ENCODE data around the gene ENTPD6. TPM values are rescaled to one million over a fixed set of nuclear protein-coding genes. Genes with fewer than 3 reads are reported as not detected.

ENTPD6 gene
- total and polyA plus RNA-seq, 2 donors (not counting 1 experiment from before 2014, with no cell fraction given) = 64.4 to 79.8 TPM

DNA sequence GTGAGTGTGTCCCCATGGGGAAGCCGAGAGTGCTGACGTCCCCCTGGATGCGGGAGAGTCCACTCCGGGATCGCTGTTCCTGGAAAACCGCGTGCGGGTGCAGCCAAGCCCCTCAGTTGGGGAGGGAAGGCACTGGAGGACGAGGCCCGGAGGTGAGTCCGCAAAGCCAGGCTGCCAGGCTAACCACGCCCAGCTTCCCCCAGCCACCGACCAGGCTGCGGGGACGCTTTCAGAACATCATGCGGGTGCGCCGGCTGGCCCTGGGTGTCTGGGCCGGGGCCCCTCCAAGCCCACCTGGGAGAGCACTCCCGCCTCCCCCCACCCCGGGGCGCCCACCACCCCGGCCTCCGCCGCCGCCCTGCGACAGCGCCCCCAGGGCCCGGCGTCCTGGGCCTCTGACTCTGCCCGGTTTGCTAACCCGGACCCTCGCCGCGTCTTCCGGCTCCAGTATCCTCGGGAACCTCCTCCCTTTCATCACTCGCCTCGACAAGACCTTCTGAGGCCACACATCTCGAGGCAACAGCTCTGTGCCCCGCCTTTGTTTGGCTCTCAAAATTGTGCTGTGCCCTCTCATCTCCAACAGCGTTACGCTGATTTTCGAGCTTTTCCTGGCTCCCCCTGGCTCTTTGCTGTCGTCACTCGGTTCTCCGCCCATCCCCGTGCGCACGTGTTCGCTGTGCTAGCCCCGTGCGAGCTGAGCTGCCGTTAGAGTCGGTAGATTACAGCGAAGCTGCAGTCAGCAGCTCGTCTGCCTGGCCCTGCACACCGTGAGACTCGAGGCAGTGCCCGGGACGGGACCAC, 47.1 kb upstream of the ENTPD6 start:
- H3K4me3 Mint-ChIP-seq = peak overlapping the region; percentile 86
- Histone ChIP-seq H3K79me2 (ENCODE audit: control insufficient read depth, insufficient read depth, low read length) (no peaks in the 10 kb centered on the region), H3K9me3 (ENCODE audit: control extremely low read depth in 1 of 3, control insufficient read depth in 2 of 3, insufficient read depth in 1 of 3, low read length in 2 of 3) (no peaks in the 10 kb centered on the region), H3K4me2 (replicated peaks; ENCODE audit: low read depth, low read length, poor library complexity, severe bottlenecking) (peak overlapping the region; percentile 85), H3K4me3 (ENCODE audit: control extremely low read depth in 1 of 5, extremely low read depth in 1 of 5, insufficient read depth in 1 of 5, low read depth in 2 of 5, low read length in 4 of 5) (peak overlapping the region; percentile 25 to 57 (median 38)), H2AFZ (ENCODE audit: insufficient read depth, low read depth, low read length, poor library complexity, severe bottlenecking) (peak overlapping the region; percentile 84), H3K4me1 (ENCODE audit: control insufficient read depth in 2 of 2, insufficient read depth in 2 of 2, low read length in 2 of 2) (peaks cover 9 to 10% of the 10 kb centered on the region in 2 donors), H3K27ac (ENCODE audit: low read length in 2 of 2) (no peak overlapping the region), H4K20me1 (ENCODE audit: control insufficient read depth, insufficient read depth, low read length, poor library complexity, severe bottlenecking) (no peaks in the 10 kb centered on the region), H3K27me3 (replicated peaks in 1 of 4; ENCODE audit: control extremely low read depth in 1 of 4, control insufficient read depth in 3 of 4, insufficient read depth in 4 of 4, low read length in 3 of 4) (peaks cover 0 to 29% (median 8%) of the 10 kb centered on the region in 4 experiments), H3K36me3 (replicated peaks in 1 of 2; ENCODE audit: control extremely low read depth in 1 of 2, control insufficient read depth in 1 of 2, extremely low read depth in 1 of 2, insufficient read depth in 2 of 2, low read length in 1 of 2) (no peaks in the 10 kb centered on the region), H3K9ac (ENCODE audit: low read length) (peak overlapping the region; percentile 62)
- ATAC-seq (ENCODE audit: low read depth) (peak; percentile 47), DNase-seq (peak; percentile 50)
- H3K27ac Mint-ChIP-seq = no peak overlapping the region
- H3K9me3 Mint-ChIP-seq (ENCODE audit: insufficient read depth) = no peaks in the 10 kb centered on the region
- ChIA-PET POLR2A (no interaction called here), CTCF (interaction anchor here (0.9 kb wide), 1 partner anchor 251 kb away, joined by 3 read pairs; no protein-coding TSS in a partner anchor)
- TF ChIP-seq EZH2 (IDR thresholded peaks at IDR 0.05; ENCODE audit: borderline replicate concordance, insufficient read depth, low read depth, low read length, poor library complexity, severe bottlenecking) = no peak
- TF ChIP-seq, protein P1, sequence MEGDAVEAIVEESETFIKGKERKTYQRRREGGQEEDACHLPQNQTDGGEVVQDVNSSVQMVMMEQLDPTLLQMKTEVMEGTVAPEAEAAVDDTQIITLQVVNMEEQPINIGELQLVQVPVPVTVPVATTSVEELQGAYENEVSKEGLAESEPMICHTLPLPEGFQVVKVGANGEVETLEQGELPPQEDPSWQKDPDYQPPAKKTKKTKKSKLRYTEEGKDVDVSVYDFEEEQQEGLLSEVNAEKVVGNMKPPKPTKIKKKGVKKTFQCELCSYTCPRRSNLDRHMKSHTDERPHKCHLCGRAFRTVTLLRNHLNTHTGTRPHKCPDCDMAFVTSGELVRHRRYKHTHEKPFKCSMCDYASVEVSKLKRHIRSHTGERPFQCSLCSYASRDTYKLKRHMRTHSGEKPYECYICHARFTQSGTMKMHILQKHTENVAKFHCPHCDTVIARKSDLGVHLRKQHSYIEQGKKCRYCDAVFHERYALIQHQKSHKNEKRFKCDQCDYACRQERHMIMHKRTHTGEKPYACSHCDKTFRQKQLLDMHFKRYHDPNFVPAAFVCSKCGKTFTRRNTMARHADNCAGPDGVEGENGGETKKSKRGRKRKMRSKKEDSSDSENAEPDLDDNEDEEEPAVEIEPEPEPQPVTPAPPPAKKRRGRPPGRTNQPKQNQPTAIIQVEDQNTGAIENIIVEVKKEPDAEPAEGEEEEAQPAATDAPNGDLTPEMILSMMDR (IDR thresholded peaks at IDR 0.05) = no peak
- peaks cover 5% of the 10 kb centered on the region for H3K4me1 Mint-ChIP-seq
- WGBS (ENCODE audit: insufficient coverage) = 11% methylated on average over 59 of the region's 61 CpGs
- intact Hi-C loops (cut with micrococcal nuclease) = no loop called here
- H3K27me3 Mint-ChIP-seq = peaks cover 38% of the 10 kb centered on the region

All from B cell (primary cell).